Osteoblast (primary cell): Measurements from ENCODE around the gene DIAPH2. TPM values are rescaled to one million over a fixed set of nuclear protein-coding genes. Genes with fewer than 3 reads are reported as not detected.

Source experiments
- DNase-seq: peaks from one replicate; pipeline ENCODE4 v3.0.0; 2011; ENCODE audit warnings: low spot score, mixed read lengths; ENCODE audit not compliant: insufficient read length; ENCODE audit errors: missing footprints
- H2AFZ ChIP-seq: 2 replicates; pipeline ENCODE4 v1.6.0; 2011; ENCODE audit warnings: mild to moderate bottlenecking, low read length
- H3K27ac ChIP-seq: 2 replicates; pipeline ENCODE4 v1.5.1; 2011; ENCODE audit warnings: mild to moderate bottlenecking, low read depth, low read length, moderate library complexity
- H3K27me3 ChIP-seq: 2 replicates; pipeline ENCODE4 v1.6.0; 2012; ENCODE audit warnings: mild to moderate bottlenecking, control low read depth, inconsistent platforms, low read length, moderate library complexity; ENCODE audit not compliant: insufficient read depth
- H3K36me3 ChIP-seq: 2 replicates; pipeline ENCODE4 v1.5.1; 2011; ENCODE audit warnings: mild to moderate bottlenecking, low read length, control low read depth, moderate library complexity; ENCODE audit not compliant: insufficient read depth
- H3K4me1 ChIP-seq: 2 replicates; pipeline ENCODE4 v1.5.1; 2011; ENCODE audit warnings: mild to moderate bottlenecking, low read length, control low read depth, moderate library complexity; ENCODE audit not compliant: insufficient read depth
- H3K4me2 ChIP-seq: 2 replicates; pipeline ENCODE4 v1.6.0; 2011; ENCODE audit warnings: mild to moderate bottlenecking, low read length; ENCODE audit not compliant: insufficient read depth
- H3K4me3 ChIP-seq: fragments of 200-600 bp; sonication (generic); 3 replicates; pipeline ENCODE4 v1.5.1; 2012; ENCODE audit warnings: mild to moderate bottlenecking, low read length, inconsistent platforms; ENCODE audit not compliant: insufficient read depth
- H3K79me2 ChIP-seq: 2 replicates; pipeline ENCODE4 v1.6.0; 2012; ENCODE audit warnings: mild to moderate bottlenecking, low read length, control low read depth, inconsistent platforms; ENCODE audit not compliant: insufficient read depth
- H3K9me3 ChIP-seq: 2 replicates; pipeline ENCODE4 v1.5.1; 2011; ENCODE audit warnings: low read depth, low read length, control low read depth
- H4K20me1 ChIP-seq: 2 replicates; pipeline ENCODE4 v1.6.0; 2012; ENCODE audit warnings: mild to moderate bottlenecking, low read length, control low read depth; ENCODE audit not compliant: insufficient read depth
- CTCF ChIP-seq: IDR thresholded peaks from 2 replicates; pipeline ENCODE4 v1.5.1; 2011; ENCODE audit warnings: mild to moderate bottlenecking, low read depth, low read length, moderate library complexity; ENCODE audit errors: extremely low read depth
- total RNA-seq: library from RNA; depleted of rRNA; stranded (reverse); fragments of >200 nt; gene quantifications from 2 replicates; pipeline ENCODE4 v1.2.3, GENCODE V29; 2012

Gene DIAPH2
- total RNA-seq, 1 donor = 21.0 TPM

GRCh38 chrX:97622111-97622510 is 937.5 kb downstream of the DIAPH2 start:
- no peaks in the 10 kb centered on the region for H3K9me3 ChIP-seq
- no peak for DNase-seq
- no peak for TF ChIP-seq CTCF
- H3K4me3 ChIP-seq = no peak overlapping the region
- H2AFZ ChIP-seq = no peak overlapping the region
- H3K36me3 ChIP-seq = no peaks in the 10 kb centered on the region
- no peaks in the 10 kb centered on the region for H3K79me2 ChIP-seq
- no peaks in the 10 kb centered on the region for H3K27me3 ChIP-seq
- H4K20me1 ChIP-seq = no peaks in the 10 kb centered on the region
- H3K4me2 ChIP-seq = no peak overlapping the region
- no peaks in the 10 kb centered on the region for H3K4me1 ChIP-seq
- H3K27ac ChIP-seq = no peak overlapping the region

DNA sequence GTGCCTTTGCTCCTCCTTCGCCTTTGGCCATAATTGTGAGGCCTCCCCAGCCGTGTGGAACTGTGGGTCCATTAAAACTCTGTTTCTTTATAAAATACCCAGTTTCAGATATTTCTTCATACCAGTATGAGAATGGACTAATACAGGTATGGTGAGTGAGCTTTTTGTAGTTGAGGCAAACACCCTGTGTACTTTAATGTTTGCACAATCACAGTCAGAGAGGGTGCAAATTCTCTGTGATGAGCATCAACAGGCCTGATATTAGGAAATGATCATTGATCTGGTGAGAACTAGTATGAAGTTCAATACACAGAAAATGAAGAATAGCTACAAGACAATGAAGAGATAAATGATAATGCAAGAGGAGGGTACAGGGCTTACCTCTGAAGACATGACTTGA is 943.7 kb downstream of the DIAPH2 start:
- no peak for DNase-seq
- Histone ChIP-seq H3K79me2 (no peaks in the 10 kb centered on the region), H3K27me3 (peaks cover 3% of the 10 kb centered on the region), H3K36me3 (no peaks in the 10 kb centered on the region), H3K9me3 (no peaks in the 10 kb centered on the region), H2AFZ (no peak overlapping the region), H3K4me2 (no peak overlapping the region), H3K4me1 (no peaks in the 10 kb centered on the region), H4K20me1 (no peaks in the 10 kb centered on the region), H3K4me3 (no peak overlapping the region), H3K27ac (no peak overlapping the region)
- no peak for TF ChIP-seq CTCF

- H3K27me3 ChIP-seq = peaks cover 3% of the 10 kb centered on the region
- DNase-seq = no peak
- no peak overlapping the region for H3K4me3 ChIP-seq
- no peaks in the 10 kb centered on the region for H3K79me2 ChIP-seq
- no peak overlapping the region for H3K4me2 ChIP-seq
- no peaks in the 10 kb centered on the region for H3K9me3 ChIP-seq
- no peaks in the 10 kb centered on the region for H3K36me3 ChIP-seq
- H4K20me1 ChIP-seq = no peaks in the 10 kb centered on the region
- H2AFZ ChIP-seq = no peak overlapping the region
- H3K4me1 ChIP-seq = no peaks in the 10 kb centered on the region
- TF ChIP-seq CTCF = no peak
- no peak overlapping the region for H3K27ac ChIP-seq
Observed at GRCh38 chrX:97628807-97629596, 944.4 kb downstream of the DIAPH2 start.

DNA sequence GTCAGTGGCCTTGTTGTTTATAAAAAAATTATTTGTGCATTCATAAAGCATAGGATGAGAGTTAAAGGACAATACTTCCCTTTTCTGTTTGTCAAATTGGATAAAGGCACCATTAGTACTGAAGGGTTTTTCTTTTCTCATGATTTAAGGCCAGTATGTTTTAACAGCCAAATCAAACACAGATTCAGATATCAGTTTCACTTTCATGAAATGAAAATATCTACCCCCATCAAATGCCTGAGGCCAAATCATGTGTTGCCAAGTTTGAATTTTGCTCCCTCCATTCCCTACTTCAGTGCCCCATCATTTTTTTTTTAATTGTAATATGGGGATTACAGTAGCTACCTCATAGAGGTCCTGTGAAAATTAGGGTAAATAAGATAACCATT is 944.9 kb downstream of the DIAPH2 start:
- TF ChIP-seq CTCF = no peak
- peaks cover 3% of the 10 kb centered on the region for H3K27me3 ChIP-seq
- H3K9me3 ChIP-seq = no peaks in the 10 kb centered on the region
- H3K36me3 ChIP-seq = no peaks in the 10 kb centered on the region
- H3K4me3 ChIP-seq = no peak overlapping the region
- H4K20me1 ChIP-seq = no peaks in the 10 kb centered on the region
- no peak overlapping the region for H3K27ac ChIP-seq
- no peaks in the 10 kb centered on the region for H3K79me2 ChIP-seq
- no peak overlapping the region for H2AFZ ChIP-seq
- H3K4me2 ChIP-seq = no peak overlapping the region
- no peak for DNase-seq
- H3K4me1 ChIP-seq = no peaks in the 10 kb centered on the region
